ENCODE results near the gene B3GALNT1. TPM values are rescaled to one million over a fixed set of nuclear protein-coding genes. Genes with fewer than 3 reads are reported as not detected.
A peak's percentile ranks its signal among the peaks of the same experiment; 100 is the strongest.
"Not testable (repeated sequence)": the region's sequence is repeated elsewhere in the genome, so short reads cannot be mapped to it uniquely, and the experiment has no call there.

The B3GALNT1 gene
- total and polyA plus RNA-seq, 2 experiments from 2014 or later = 11.7 to 22.5 TPM

GRCh38 chr3:161042023-161042501, 63.1 kb downstream of the B3GALNT1 start:
- peak; percentile 24 for DNase-seq (ENCODE audit: low spot score)
- H3K36me3 ChIP-seq (replicated peaks; ENCODE audit: insufficient read depth, low read depth) = no peaks in the 10 kb centered on the region
- H3K4me1 ChIP-seq (ENCODE audit: insufficient read depth) = peaks cover 7% of the 10 kb centered on the region
- no peaks in the 10 kb centered on the region for H4K20me1 ChIP-seq (ENCODE audit: insufficient read depth, poor library complexity, severe bottlenecking)
- peak overlapping the region; percentile 37 for H3K27ac ChIP-seq
- WGBS (ENCODE audit: low lambda C conversion rate, missing lambda C conversion rate) = 68% methylated on average over 2 of the region's 2 CpGs
- no peaks in the 10 kb centered on the region for H3K9me3 ChIP-seq (ENCODE audit: low read depth)
- H3K9me2 ChIP-seq (replicated peaks; ENCODE audit: insufficient read depth) = no peaks in the 10 kb centered on the region
- H3K4me2 ChIP-seq = no peak overlapping the region
- H3K79me2 ChIP-seq = no peaks in the 10 kb centered on the region
- TF ChIP-seq EZH2phosphoT487 (IDR thresholded peaks at IDR 0.05; ENCODE audit: low read depth, severe bottlenecking, unreplicated experiment) (no peak), EZH2 (IDR thresholded peaks at IDR 0.05; ENCODE audit: borderline replicate concordance) (no peak), CTCF (IDR thresholded peaks at IDR 0.05; ENCODE audit: poor library complexity) (no peak)
- H3K4me3 ChIP-seq = no peak overlapping the region
- no peaks in the 10 kb centered on the region for H3K27me3 ChIP-seq
- H2AFZ ChIP-seq = no peak overlapping the region

- Histone ChIP-seq H3K4me1 (ENCODE audit: insufficient read depth) (peaks cover 7% of the 10 kb centered on the region), H3K9me2 (replicated peaks; ENCODE audit: insufficient read depth) (no peaks in the 10 kb centered on the region), H2AFZ (no peak overlapping the region), H3K36me3 (replicated peaks; ENCODE audit: insufficient read depth, low read depth) (no peaks in the 10 kb centered on the region), H3K79me2 (no peaks in the 10 kb centered on the region), H3K27me3 (no peaks in the 10 kb centered on the region), H3K4me3 (no peak overlapping the region), H3K27ac (no peak overlapping the region), H3K4me2 (no peak overlapping the region), H3K9me3 (ENCODE audit: low read depth) (no peaks in the 10 kb centered on the region), H4K20me1 (ENCODE audit: insufficient read depth, poor library complexity, severe bottlenecking) (no peaks in the 10 kb centered on the region)
- DNase-seq (ENCODE audit: low spot score) = no peak
- TF ChIP-seq CTCF (IDR thresholded peaks at IDR 0.05; ENCODE audit: poor library complexity) (no peak), EZH2 (IDR thresholded peaks at IDR 0.05; ENCODE audit: borderline replicate concordance) (no peak), EZH2phosphoT487 (IDR thresholded peaks at IDR 0.05; ENCODE audit: low read depth, severe bottlenecking, unreplicated experiment) (no peak)
- 48% methylated on average over 3 of the region's 3 CpGs for WGBS (ENCODE audit: low lambda C conversion rate, missing lambda C conversion rate)
Measured at GRCh38 chr3:161038725-161039124, 66.4 kb downstream of the B3GALNT1 start.

GRCh38 chr3:161035711-161036110, 69.4 kb downstream of the B3GALNT1 start:
- DNase-seq (ENCODE audit: low spot score) = no peak
- Histone ChIP-seq H3K79me2 (no peaks in the 10 kb centered on the region), H2AFZ (no peak overlapping the region), H3K4me2 (no peak overlapping the region), H3K4me3 (no peak overlapping the region), H4K20me1 (ENCODE audit: insufficient read depth, poor library complexity, severe bottlenecking) (no peaks in the 10 kb centered on the region), H3K27ac (no peak overlapping the region), H3K27me3 (no peaks in the 10 kb centered on the region), H3K9me2 (replicated peaks; ENCODE audit: insufficient read depth) (no peaks in the 10 kb centered on the region), H3K9me3 (ENCODE audit: low read depth) (no peaks in the 10 kb centered on the region), H3K4me1 (ENCODE audit: insufficient read depth) (no peaks in the 10 kb centered on the region), H3K36me3 (replicated peaks; ENCODE audit: insufficient read depth, low read depth) (no peaks in the 10 kb centered on the region)
- 76% methylated on average over 2 of the region's 2 CpGs for WGBS (ENCODE audit: low lambda C conversion rate, missing lambda C conversion rate)
- no peak for TF ChIP-seq CTCF (IDR thresholded peaks at IDR 0.05; ENCODE audit: poor library complexity)
- TF ChIP-seq EZH2phosphoT487 (IDR thresholded peaks at IDR 0.05; ENCODE audit: low read depth, severe bottlenecking, unreplicated experiment) = no peak
- TF ChIP-seq EZH2 (IDR thresholded peaks at IDR 0.05; ENCODE audit: borderline replicate concordance) = no peak

GRCh38 chr3:161034913-161035550, 70.1 kb downstream of the B3GALNT1 start:
- H3K36me3 ChIP-seq (replicated peaks; ENCODE audit: insufficient read depth, low read depth); H3K79me2 ChIP-seq; H3K4me2 ChIP-seq; H4K20me1 ChIP-seq (ENCODE audit: insufficient read depth, poor library complexity, severe bottlenecking); H3K4me1 ChIP-seq (ENCODE audit: insufficient read depth); DNase-seq (ENCODE audit: low spot score); H2AFZ ChIP-seq; H3K9me3 ChIP-seq (ENCODE audit: low read depth); H3K4me3 ChIP-seq; H3K9me2 ChIP-seq (replicated peaks; ENCODE audit: insufficient read depth); H3K27ac ChIP-seq; H3K27me3 ChIP-seq: not testable (repeated sequence)
- 56% methylated on average over 5 of the region's 5 CpGs for WGBS (ENCODE audit: low lambda C conversion rate, missing lambda C conversion rate)

Other genes starting within 250 kb of the B3GALNT1 start
- 52.5 and 57.2 TPM in 2 replicates for gene NMD3, start 116.0 kb upstream of the B3GALNT1 start, total RNA-seq
- 27.8 and 30.6 TPM in 2 replicates for gene NMD3, start 116.0 kb upstream of the B3GALNT1 start, polyA plus RNA-seq

All from hepatocyte (in vitro differentiated cells).